AG04449 (cell line): ENCODE results near the gene C5orf58.
A peak's percentile ranks its signal among the peaks of the same experiment; 100 is the strongest.

ENCODE experiments used
- CTCF ChIA-PET: fragments of 350-600 bp; formaldehyde crosslinking; extraction: SDS; loops from one replicate; lab custom pipeline; 2021; ENCODE audit warnings: antibody characterized with exemption; lab: Yijun Ruan, JAX
- POLR2A ChIA-PET: fragments of 400-600, 350-600 bp; formaldehyde crosslinking; extraction: SDS; loops from one replicate; lab custom pipeline; 2020; ENCODE audit warnings: antibody characterized with exemption, inconsistent platforms; lab: Yijun Ruan, JAX
- DNase-seq: peaks from one replicate; pipeline ENCODE4 v3.0.0-alpha.2; 2010; ENCODE audit warnings: low read depth, low spot score
- H3K4me3 ChIP-seq: 2 replicates; pipeline ENCODE4 v1.5.1; 2011; ENCODE audit warnings: low read depth, mild to moderate bottlenecking, control low read depth, low read length
- CTCF ChIP-seq: IDR thresholded peaks from one replicate; pipeline ENCODE4 v1.5.1; 2011; ENCODE audit warnings: mild to moderate bottlenecking, moderate library complexity, low read length, control low read depth, inconsistent platforms; ENCODE audit not compliant: insufficient read depth; ENCODE audit errors: missing control alignments

C5orf58 gene

GRCh38 chr5:170218726-170219125 lies 14.1 kb upstream of the C5orf58 start:
- DNase-seq, result no peak
- CTCF ChIA-PET, result interaction anchor here (0.9 to 6.2 kb wide), 12 partner anchors 8 to 414 kb away, joined by 3 to 112 read pairs (median 4); partner anchors contain the start of gene INSYN2B
- no peak overlapping the region for H3K4me3 ChIP-seq
- TF ChIP-seq CTCF, result no peak
- POLR2A ChIA-PET, result interaction anchor here (0.8 kb wide), 1 partner anchor 415 kb away, joined by 3 read pairs; no protein-coding TSS in a partner anchor

GRCh38 chr5:170219615-170220014 lies 13.2 kb upstream of the C5orf58 start:
- POLR2A ChIA-PET, result interaction anchor here (0.6 kb wide), 1 partner anchor 326 kb away, joined by 4 read pairs; no protein-coding TSS in a partner anchor
- DNase-seq, result peak; percentile 45
- no peak for TF ChIP-seq CTCF
- CTCF ChIA-PET, result interaction anchor here (0.9 to 6.2 kb wide), 13 partner anchors 9 to 413 kb away, joined by 3 to 42 read pairs (median 4); partner anchors contain the start of gene INSYN2B
- no peak overlapping the region for H3K4me3 ChIP-seq

DNA sequence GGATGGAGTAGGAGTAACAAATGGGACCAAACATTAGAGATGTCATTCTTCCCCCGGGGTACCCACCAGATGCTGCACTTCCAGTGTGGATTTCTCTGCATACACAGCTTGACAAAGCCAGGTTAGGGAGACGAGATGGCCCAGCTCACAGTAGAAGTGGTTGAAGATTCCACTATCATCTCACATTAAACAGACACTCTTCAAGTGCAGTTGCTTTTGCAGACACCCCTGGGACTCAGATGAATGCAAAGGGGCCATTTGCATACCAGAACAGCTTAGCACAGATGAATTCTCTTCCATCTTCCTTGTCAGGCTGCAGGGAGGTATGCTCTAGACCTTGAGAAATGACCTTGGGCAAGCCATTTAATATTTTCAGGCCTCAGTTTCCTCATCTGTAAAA lies 12.6 kb upstream of the C5orf58 start:
- TF ChIP-seq CTCF, result no peak
- POLR2A ChIA-PET, result no interaction called here
- no peak overlapping the region for H3K4me3 ChIP-seq
- no peak for DNase-seq
- CTCF ChIA-PET, result interaction anchor here (1.0 to 11.0 kb wide), 9 partner anchors 10 to 240 kb away, joined by 3 to 314 read pairs (median 6); partner anchors contain the start of gene INSYN2B

DNA sequence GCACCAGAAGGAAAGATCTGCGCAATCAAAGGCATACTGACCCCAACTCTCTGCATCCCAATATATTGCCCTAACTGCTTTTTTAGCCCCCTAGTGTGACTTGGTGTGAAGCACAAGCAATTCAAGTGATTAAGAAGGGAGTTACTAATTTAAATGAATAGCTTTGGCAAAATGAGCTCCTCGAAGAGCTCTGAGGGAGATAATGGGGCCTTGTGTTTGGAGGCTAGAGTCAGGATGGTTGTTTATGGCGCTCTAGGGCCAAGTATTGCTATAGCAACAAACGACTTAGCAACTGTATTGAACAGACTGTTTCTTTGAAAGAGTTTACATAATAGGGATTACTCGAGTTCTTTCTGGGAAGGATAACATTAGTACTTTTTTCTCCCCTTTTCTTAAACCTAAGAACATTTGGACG lies 11.5 kb upstream of the C5orf58 start:
- H3K4me3 ChIP-seq, result no peak overlapping the region
- TF ChIP-seq CTCF, result no peak
- POLR2A ChIA-PET, result no interaction called here
- CTCF ChIA-PET, result interaction anchor here (2.1 to 11.0 kb wide), 4 partner anchors 11 to 201 kb away, joined by 9 to 314 read pairs (median 34); partner anchors contain the start of gene C5orf58
- no peak for DNase-seq

DNA sequence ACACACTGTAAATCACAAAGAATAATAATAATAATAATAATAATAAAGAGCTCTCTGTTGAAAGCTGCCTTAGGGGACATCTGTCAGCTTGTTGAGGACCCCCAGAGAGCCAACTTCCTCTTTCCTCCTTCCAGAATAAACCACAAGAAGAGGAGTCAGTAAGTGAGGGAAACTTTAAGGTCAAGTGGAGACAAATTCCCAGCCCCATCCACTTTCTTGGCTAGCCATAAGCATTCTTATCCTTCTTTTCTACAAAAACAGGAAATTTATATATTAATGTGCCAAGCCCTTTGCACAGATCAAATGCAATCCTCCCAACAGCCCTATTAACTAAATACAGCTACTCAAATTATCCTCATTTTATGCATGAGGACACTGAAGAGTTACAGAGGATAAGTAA lies 9.4 kb upstream of the C5orf58 start:
- H3K4me3 ChIP-seq, result no peak overlapping the region
- DNase-seq, result no peak
- POLR2A ChIA-PET, result no interaction called here
- TF ChIP-seq CTCF, result no peak
- CTCF ChIA-PET, result interaction anchor here (0.9 to 11.0 kb wide), 11 partner anchors 11 to 409 kb away, joined by 3 to 314 read pairs (median 4); no protein-coding TSS in a partner anchor

DNA sequence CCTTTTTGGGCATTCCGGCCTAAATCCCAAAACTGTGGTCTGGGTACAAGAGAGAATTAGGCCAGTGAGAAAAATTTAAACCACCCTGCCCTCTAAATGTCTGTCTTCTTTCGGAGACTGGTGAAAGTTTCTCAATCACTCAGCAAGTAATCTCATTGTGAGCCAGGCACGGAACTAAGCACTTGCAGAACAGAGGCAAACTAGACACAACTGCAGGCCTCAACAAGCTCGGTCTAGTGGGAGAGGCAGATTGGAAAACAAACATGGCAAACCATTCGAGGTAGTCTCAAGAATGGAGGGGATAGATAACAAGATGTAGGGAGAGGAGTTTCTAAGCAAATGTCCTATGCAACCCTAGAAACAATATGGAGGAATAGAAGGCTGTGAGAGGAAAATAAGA lies 8.9 kb upstream of the C5orf58 start:
- no peak for TF ChIP-seq CTCF
- CTCF ChIA-PET, result interaction anchor here (0.9 to 11.0 kb wide), 11 partner anchors 11 to 410 kb away, joined by 3 to 314 read pairs (median 4); no protein-coding TSS in a partner anchor
- H3K4me3 ChIP-seq, result no peak overlapping the region

More for the DNA sequence above, 8.9 kb upstream of the C5orf58 start:
- DNase-seq, result no peak
- POLR2A ChIA-PET, result no interaction called here
